Upper lobe of right lung (tissue), 1 donor: ENCODE measurements around the gene ABLIM2. TPM values are rescaled to one million over a fixed set of nuclear protein-coding genes. Genes with fewer than 3 reads are reported as not detected.

ENCODE experiments used
- ATAC-seq: fragments of 200-7000 bp; cut with Tn5 transposase; one replicate; pipeline ENCODE4 v1.9.1; 2020; ENCODE audit warnings: mild to moderate bottlenecking, moderate library complexity
- DNase-seq: peaks from one replicate; pipeline ENCODE4 v3.0.0-alpha.2; 2020
- H3K27ac ChIP-seq: fragments of 200-600 bp; one replicate; pipeline ENCODE4 v1.8.0; 2022
- H3K27me3 ChIP-seq: fragments of 200-600 bp; one replicate; pipeline ENCODE4 v1.8.0; 2022; ENCODE audit warnings: mild to moderate bottlenecking
- H3K36me3 ChIP-seq: fragments of 200-600 bp; one replicate; pipeline ENCODE4 v1.8.0; 2022
- H3K4me1 ChIP-seq: fragments of 200-600 bp; one replicate; pipeline ENCODE4 v1.8.0; 2022
- H3K4me3 ChIP-seq: fragments of 200-600 bp; one replicate; pipeline ENCODE4 v1.8.0; 2022; ENCODE audit warnings: mild to moderate bottlenecking
- H3K9me3 ChIP-seq: fragments of 200-600 bp; one replicate; pipeline ENCODE4 v1.8.0; 2022
- CTCF ChIP-seq: fragments of 200-600 bp; IDR thresholded peaks from one replicate; pipeline ENCODE4 v1.8.0; 2022; ENCODE audit warnings: antibody characterized with exemption
- intact Hi-C: fragments of 100-400 bp; cut with DNase I; formaldehyde crosslinking; loops from one replicate; pipeline ENCODE4 v1.11.0; 2022
- total RNA-seq: library from RNA; stranded (reverse); fragmentation: NEBNext Ultra II Directional; extraction: Animal tissue kit (Norgen Biotek cat#: 25700); gene quantifications from one replicate; pipeline ENCODE4 v1.2.1, GENCODE V29; 2021
- donor health status: DM: no; HTN: yes; CAD: no; lungs with severe emphysema.

Gene ABLIM2
- total RNA-seq, 1 donor from 2014 or later = 12.7 TPM

GRCh38 chr4:7987148-7987989 is 171.2 kb downstream of the ABLIM2 start:
- DNase-seq (peak; percentile 79), ATAC-seq (peak; percentile 90)
- intact Hi-C loops = loop anchor here (5.0 kb wide), 1 partner anchor 185 kb away; no protein-coding TSS in a partner anchor
- Histone ChIP-seq H3K4me1 (peaks cover 14% of the 10 kb centered on the region), H3K4me3 (no peak overlapping the region), H3K36me3 (no peaks in the 10 kb centered on the region), H3K27me3 (no peaks in the 10 kb centered on the region), H3K9me3 (no peaks in the 10 kb centered on the region), H3K27ac (no peak overlapping the region)
- TF ChIP-seq CTCF = peak; percentile 94

- intact Hi-C loops = loop anchor here (5.0 kb wide), 1 partner anchor 184 kb away; no protein-coding TSS in a partner anchor
Measured at GRCh38 chr4:7985891-7986441, 172.6 kb downstream of the ABLIM2 start.

GRCh38 chr4:7985072-7985471 is 173.5 kb downstream of the ABLIM2 start:
- H3K9me3 ChIP-seq = no peaks in the 10 kb centered on the region
- no peak for TF ChIP-seq CTCF
- H3K36me3 ChIP-seq = no peaks in the 10 kb centered on the region
- H3K4me1 ChIP-seq = peaks cover 14% of the 10 kb centered on the region
- intact Hi-C loops = loop anchor here (5.0 kb wide), 1 partner anchor 183 kb away; no protein-coding TSS in a partner anchor
- H3K27ac ChIP-seq = no peak overlapping the region
- H3K4me3 ChIP-seq = no peak overlapping the region
- DNase-seq (no peak), ATAC-seq (no peak)
- H3K27me3 ChIP-seq = no peaks in the 10 kb centered on the region

More at GRCh38 chr4:7985891-7986441, 172.6 kb downstream of the ABLIM2 start:
- Histone ChIP-seq H3K27me3 (no peaks in the 10 kb centered on the region), H3K27ac (no peak overlapping the region), H3K4me1 (peaks cover 14% of the 10 kb centered on the region), H3K4me3 (no peak overlapping the region), H3K9me3 (no peaks in the 10 kb centered on the region), H3K36me3 (no peaks in the 10 kb centered on the region)
- DNase-seq = no peak
- ATAC-seq = no peak
- TF ChIP-seq CTCF = no peak

- no peaks in the 10 kb centered on the region for H3K36me3 ChIP-seq
- H3K4me1 ChIP-seq = peaks cover 14% of the 10 kb centered on the region
- no peak overlapping the region for H3K4me3 ChIP-seq
- ATAC-seq (no peak), DNase-seq (no peak)
- H3K27ac ChIP-seq = no peak overlapping the region
- H3K9me3 ChIP-seq = no peaks in the 10 kb centered on the region
- H3K27me3 ChIP-seq = no peaks in the 10 kb centered on the region
- intact Hi-C loops = no loop called here
- no peak for TF ChIP-seq CTCF
Measured at GRCh38 chr4:7984286-7984925, 174.2 kb downstream of the ABLIM2 start.

GRCh38 chr4:7983296-7983695 is 175.3 kb downstream of the ABLIM2 start:
- peaks cover 21% of the 10 kb centered on the region for H3K4me1 ChIP-seq
- no peaks in the 10 kb centered on the region for H3K27me3 ChIP-seq
- no peaks in the 10 kb centered on the region for H3K9me3 ChIP-seq
- H3K36me3 ChIP-seq = no peaks in the 10 kb centered on the region
- DNase-seq (no peak), ATAC-seq (no peak)
- intact Hi-C loops = no loop called here
- TF ChIP-seq CTCF = no peak
- H3K4me3 ChIP-seq = no peak overlapping the region
- no peak overlapping the region for H3K27ac ChIP-seq
